A673 (cell line): ENCODE results near the gene AKR1D1. TPM values are rescaled to one million over a fixed set of nuclear protein-coding genes. Genes with fewer than 3 reads are reported as not detected.

ENCODE experiments used
- BruUV-seq: library from RNA; stranded (reverse); fragments of 400-500 nt; replicated peaks from 2 replicates; lab custom pipeline; 2021; lab: Mats Ljungman, UMichigan
- CTCF ChIA-PET: fragments of 300-600 bp; sonication (Branson Sonifier 250); formaldehyde crosslinking; loops from one replicate; lab custom pipeline; 2022; ENCODE audit warnings: antibody characterized with exemption; lab: Charles Lee
- POLR2A ChIA-PET: fragments of 300-600 bp; sonication (Branson Sonifier 250); formaldehyde crosslinking; loops from one replicate; lab custom pipeline; 2022; ENCODE audit warnings: antibody characterized with exemption; ENCODE audit not compliant: low non-redundant PET; lab: Charles Lee
- DNase-seq: peaks from one replicate; pipeline ENCODE4 v3.0.0-alpha.2; 2015; ENCODE audit warnings: low spot score
- H3K27ac ChIP-seq: fragments of 200-600 bp; sonication (generic); 2 replicates; pipeline ENCODE4 v1.5.1; 2016; ENCODE audit warnings: mixed run types, low read depth, mild to moderate bottlenecking, mixed read lengths, antibody characterized with exemption, low read length; ENCODE audit not compliant: poor library complexity, severe bottlenecking
- H3K27me3 ChIP-seq: fragments of 200-600 bp; sonication (generic); replicated peaks from 2 replicates; pipeline ENCODE4 v1.6.1; 2017; ENCODE audit warnings: mixed run types, low read depth, mild to moderate bottlenecking, mixed read lengths, antibody characterized with exemption, low read length; ENCODE audit not compliant: insufficient read depth, poor library complexity
- H3K36me3 ChIP-seq: fragments of 200-600 bp; sonication (generic); 2 replicates; pipeline ENCODE4 v1.6.1; 2016; ENCODE audit warnings: mixed run types, mild to moderate bottlenecking, mixed read lengths, antibody characterized with exemption, low read length; ENCODE audit not compliant: insufficient read depth, poor library complexity, severe bottlenecking
- H3K4me1 ChIP-seq: fragments of 200-600 bp; sonication (generic); 2 replicates; pipeline ENCODE4 v1.6.1; 2017; ENCODE audit warnings: mixed run types, mild to moderate bottlenecking, mixed read lengths, antibody characterized with exemption, low read length; ENCODE audit not compliant: insufficient read depth, poor library complexity, severe bottlenecking
- H3K4me3 ChIP-seq: fragments of 200-600 bp; sonication (generic); 2 replicates; pipeline ENCODE4 v1.5.1; 2016; ENCODE audit warnings: low read depth, mixed run types, mild to moderate bottlenecking, mixed read lengths, low read length; ENCODE audit not compliant: poor library complexity, severe bottlenecking
- H3K9me3 ChIP-seq: fragments of 200-600 bp; sonication (generic); 2 replicates; pipeline ENCODE4 v1.6.1; 2016; ENCODE audit warnings: mixed run types, low read depth, mild to moderate bottlenecking, mixed read lengths, antibody characterized with exemption, low read length; ENCODE audit not compliant: poor library complexity, severe bottlenecking
- CTCF ChIP-seq: fragments of 300-800, 200-600 bp; sonication (generic); conservative IDR thresholded peaks from 2 replicates; pipeline ENCODE4 v1.5.1; 2017; ENCODE audit warnings: low read depth, mild to moderate bottlenecking, antibody characterized with exemption, low read length, moderate library complexity, mixed read lengths
- EZH2 ChIP-seq: fragments of 200-600 bp; sonication (generic); IDR thresholded peaks from 2 replicates; pipeline ENCODE4 v1.6.1; 2017; ENCODE audit warnings: borderline replicate concordance, low read depth, mild to moderate bottlenecking, mixed read lengths, antibody characterized with exemption, low read length; ENCODE audit not compliant: poor library complexity, severe bottlenecking
- intact Hi-C: fragments of 100-400 bp; cut with micrococcal nuclease; formaldehyde crosslinking; loops from one replicate; pipeline ENCODE4 v1.10.0; 2022; ENCODE audit not compliant: unreplicated experiment
- total RNA-seq: library from RNA; stranded (reverse); gene quantifications from 2 replicates; pipeline ENCODE4 v1.2.3, GENCODE V29; 2021

AKR1D1 gene
- total RNA-seq, 1 experiment from 2014 or later = not detected

- TF ChIP-seq CTCF (no peak), EZH2 (no peak)
- no peaks in the 10 kb centered on the region for H3K36me3 ChIP-seq
- no peak overlapping the region for H3K27ac ChIP-seq
- H3K9me3 ChIP-seq = no peaks in the 10 kb centered on the region
- no TSS peak for BruUV-seq
- no peak for DNase-seq
- ChIA-PET CTCF (no interaction called here), POLR2A (no interaction called here)
- peaks cover 6% of the 10 kb centered on the region for H3K27me3 ChIP-seq
- no peak overlapping the region for H3K4me3 ChIP-seq
- intact Hi-C loops = no loop called here
- no peaks in the 10 kb centered on the region for H3K4me1 ChIP-seq
Observed at GRCh38 chr7:138065827-138066226, 10.4 kb upstream of the AKR1D1 start.

DNA sequence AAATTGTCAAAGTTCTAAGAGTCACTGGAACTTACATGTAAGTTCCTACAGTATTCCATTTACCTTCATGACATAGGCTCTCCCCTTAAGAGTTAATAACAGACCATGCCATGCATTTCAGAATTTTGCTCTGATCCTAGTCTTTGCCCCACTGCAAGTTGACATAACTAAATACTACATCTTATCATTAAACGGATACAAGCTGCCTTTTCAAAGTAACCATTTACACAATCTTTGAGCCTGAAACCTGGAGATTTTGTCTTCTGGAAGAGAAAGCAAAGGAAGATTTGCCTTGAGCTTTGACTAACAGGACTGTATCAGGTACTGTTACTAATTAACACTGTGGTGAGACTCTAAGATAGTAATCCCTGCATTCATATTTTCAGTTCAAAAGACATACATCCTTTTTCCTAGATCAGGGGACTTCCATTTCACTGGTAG is 9.3 kb upstream of the AKR1D1 start:
- no peak overlapping the region for H3K4me3 ChIP-seq
- CTCF ChIA-PET = no interaction called here
- intact Hi-C loops = no loop called here
- BruUV-seq = no TSS peak
- DNase-seq = no peak
- peaks cover 6% of the 10 kb centered on the region for H3K27me3 ChIP-seq
- H3K36me3 ChIP-seq = no peaks in the 10 kb centered on the region
- POLR2A ChIA-PET = no interaction called here
- TF ChIP-seq CTCF (no peak), EZH2 (no peak)
- H3K4me1 ChIP-seq = no peaks in the 10 kb centered on the region
- no peak overlapping the region for H3K27ac ChIP-seq
- H3K9me3 ChIP-seq = no peaks in the 10 kb centered on the region

DNA sequence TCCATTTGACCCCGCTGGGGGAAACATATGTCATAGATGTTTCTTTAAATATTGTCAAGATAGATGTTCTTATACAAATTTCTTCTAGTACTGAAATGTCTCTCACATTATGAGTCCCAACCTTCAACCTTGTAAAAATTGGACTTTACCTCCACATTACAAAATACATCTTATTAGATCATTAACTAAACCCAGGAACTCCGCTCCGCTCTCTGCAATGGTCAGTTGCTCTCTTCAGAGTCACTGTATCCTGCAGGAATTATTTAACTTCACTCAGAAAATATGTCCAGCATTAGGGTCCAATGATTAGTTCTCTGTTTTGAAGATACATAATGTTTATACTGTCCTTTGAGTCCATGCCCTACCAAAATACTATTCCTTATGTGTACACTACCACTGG is 8.5 kb upstream of the AKR1D1 start:
- CTCF ChIA-PET = no interaction called here
- no TSS peak for BruUV-seq
- H3K4me1 ChIP-seq = no peaks in the 10 kb centered on the region

More for the DNA sequence above, 8.5 kb upstream of the AKR1D1 start:
- Histone ChIP-seq H3K27ac (no peak overlapping the region), H3K36me3 (no peaks in the 10 kb centered on the region), H3K9me3 (no peaks in the 10 kb centered on the region), H3K27me3 (peaks cover 6% of the 10 kb centered on the region), H3K4me3 (no peak overlapping the region)
- DNase-seq = no peak
- TF ChIP-seq CTCF = no peak
- no peak for TF ChIP-seq EZH2
- POLR2A ChIA-PET = no interaction called here
- intact Hi-C loops = no loop called here
